ENCODE data around the gene UNC13A.
A peak's percentile ranks its signal among the peaks of the same experiment; 100 is the strongest.

Gene UNC13A

GRCh38 chr19:17687857-17688784 lies at the start of gene UNC13A:
Gene UNC13A (minus strand): TSS chr19:17688354. CDS start chr19:17688199, 155 bp downstream.
- peak; percentile 30 for DNase-seq

DNA sequence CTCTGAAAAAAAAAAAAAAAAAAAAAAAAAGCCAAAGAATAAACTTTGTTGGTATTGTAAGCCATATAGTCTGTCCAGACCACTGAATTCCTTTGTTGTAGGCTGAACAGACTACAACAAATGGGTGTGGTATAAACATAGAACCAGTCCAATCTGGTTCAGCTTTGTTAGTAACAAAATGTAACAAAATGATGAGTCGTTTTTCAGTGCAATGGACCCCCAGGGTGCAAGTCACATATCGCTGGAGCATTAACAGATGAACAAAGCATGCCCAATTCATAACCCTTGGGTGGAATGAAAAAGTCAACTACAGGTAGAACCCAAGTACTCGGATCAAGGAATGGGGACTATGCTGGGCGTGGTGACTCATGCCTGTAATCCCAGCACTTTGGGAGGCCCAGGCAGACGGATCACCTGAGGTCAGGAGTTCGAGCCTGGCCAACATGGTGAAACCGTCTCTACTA lies 49.6 kb upstream of the UNC13A start:
- no peak for DNase-seq

DNA sequence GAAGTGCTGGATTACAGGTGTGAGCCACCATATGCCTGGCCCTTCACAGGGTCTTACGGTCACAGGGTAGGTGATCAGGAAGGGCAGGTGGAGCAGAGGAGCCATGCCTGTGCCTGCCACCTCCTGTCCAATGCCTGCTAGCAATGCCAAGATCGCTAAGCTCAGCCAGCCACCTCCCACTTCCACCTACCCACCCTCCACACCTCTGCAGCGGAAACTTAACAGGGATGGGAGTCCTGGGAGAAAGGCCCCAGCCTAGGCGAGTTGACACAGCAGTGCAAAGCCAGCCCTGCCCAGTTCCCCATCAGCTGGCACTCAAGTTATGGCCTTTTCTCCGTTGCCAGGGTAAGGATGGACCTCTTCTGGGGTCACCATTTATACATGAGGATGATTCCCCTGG lies 47.3 kb upstream of the UNC13A start:
- no peak for DNase-seq

- DNase-seq, result no peak
Observed at GRCh38 chr19:17734146-17734545, 46.0 kb upstream of the UNC13A start.

DNA sequence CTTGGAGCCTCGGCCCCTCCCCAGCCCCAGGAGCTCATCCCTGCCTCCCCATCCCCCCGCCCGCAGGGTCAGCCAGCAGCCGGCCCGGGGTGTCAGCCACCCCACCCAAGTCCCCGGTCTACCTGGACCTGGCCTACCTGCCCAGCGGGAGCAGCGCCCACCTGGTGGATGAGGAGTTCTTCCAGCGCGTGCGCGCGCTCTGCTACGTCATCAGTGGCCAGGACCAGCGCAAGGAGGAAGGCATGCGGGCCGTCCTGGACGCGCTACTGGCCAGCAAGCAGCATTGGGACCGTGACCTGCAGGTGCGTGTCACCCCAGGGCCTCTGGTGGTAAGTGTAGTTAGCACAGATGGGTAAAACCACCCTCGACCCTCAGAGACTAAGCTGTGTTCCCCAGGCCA lies 45.0 kb upstream of the UNC13A start:
- no peak for DNase-seq

GRCh38 chr19:17727843-17728242 lies 39.7 kb upstream of the UNC13A start:
- DNase-seq, result no peak

GRCh38 chr19:17726964-17727773 lies 39.0 kb upstream of the UNC13A start:
- no peak for DNase-seq

- no peak for DNase-seq
Observed at GRCh38 chr19:17726136-17726741, 38.1 kb upstream of the UNC13A start.

DNA sequence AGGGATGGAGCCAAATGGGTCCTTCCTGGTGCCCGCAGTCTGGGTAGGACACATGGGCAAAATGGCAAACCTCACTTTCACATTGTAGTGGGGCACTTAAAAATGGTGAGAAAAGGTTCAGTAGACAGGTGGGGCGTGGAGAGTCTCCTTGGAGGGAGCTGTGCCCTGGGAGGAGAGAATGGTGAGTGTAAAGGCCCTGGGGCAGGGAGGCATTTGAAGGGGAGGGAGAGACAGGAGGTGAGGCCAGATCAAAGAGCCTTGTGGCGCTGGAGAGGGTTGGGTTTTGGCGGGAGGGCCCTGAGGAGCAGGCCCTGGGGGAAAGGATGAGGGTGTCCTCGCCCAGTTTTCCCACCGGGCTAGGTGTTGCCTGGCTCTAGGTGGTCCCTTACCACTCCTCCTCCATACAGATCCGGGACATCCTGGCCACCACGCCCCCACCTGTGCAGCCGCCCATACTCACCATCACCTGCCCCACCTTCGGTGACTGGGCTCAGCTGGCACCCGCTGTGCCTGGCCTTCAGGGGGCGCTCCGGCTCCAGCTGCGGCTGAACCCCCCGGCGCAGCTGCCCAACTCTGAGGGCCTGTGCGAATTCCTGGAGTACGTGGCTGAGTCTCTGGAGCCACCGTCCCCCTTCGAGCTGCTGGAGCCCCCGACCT lies 37.4 kb upstream of the UNC13A start:
- no peak for DNase-seq

DNA sequence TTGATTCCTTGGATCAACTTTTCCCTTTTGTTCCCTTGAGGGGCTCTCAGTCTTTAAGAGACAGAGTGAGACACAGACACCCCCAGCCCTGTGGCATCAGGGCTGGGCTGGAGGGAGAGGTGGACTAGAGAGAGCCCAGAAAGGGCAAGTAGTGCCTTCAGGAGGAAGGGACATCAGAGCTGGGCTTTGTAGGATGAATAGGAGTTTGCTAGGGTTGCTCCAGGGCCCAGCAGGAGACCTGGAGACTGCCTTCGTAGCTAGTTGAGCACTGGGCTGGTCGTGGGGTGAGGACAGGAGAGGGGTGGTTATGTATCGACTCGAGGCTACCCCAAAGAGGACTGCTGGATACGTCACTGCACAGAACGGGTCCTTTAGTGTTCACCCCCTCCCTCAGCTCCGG lies 36.5 kb upstream of the UNC13A start:
- DNase-seq, result no peak

DNA sequence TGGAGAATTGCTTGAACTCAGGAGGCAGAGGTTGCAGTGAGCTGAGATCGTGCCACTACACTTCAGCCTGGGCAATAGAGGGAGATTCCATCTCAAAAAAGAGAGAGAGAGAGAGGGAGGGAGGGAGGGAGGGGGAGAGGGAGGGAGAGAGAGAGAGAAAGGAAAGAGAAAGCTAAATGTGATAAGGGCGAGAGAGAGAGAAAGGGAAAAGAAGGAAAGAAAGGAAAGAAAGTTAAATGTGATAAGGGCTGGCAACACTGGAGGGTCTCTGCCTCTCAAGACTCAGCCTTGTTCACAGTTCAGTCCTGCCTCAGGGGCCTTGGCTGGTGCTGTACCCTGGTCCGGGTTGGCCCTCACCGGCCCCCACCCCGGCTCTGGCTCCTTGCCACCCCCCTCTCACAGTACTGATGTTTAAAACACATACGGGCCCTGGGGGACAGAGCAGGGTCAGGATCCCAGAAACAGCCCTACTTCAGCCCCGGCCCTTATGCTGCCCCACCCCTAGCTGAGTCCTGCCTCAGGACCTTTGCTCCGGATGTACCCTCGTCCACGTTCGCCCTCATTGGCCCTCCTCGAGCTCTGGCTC lies 34.6 kb upstream of the UNC13A start:
- DNase-seq, result no peak

GRCh38 chr19:17721821-17722220 lies 33.7 kb upstream of the UNC13A start:
- peak; percentile 93 for DNase-seq

DNA sequence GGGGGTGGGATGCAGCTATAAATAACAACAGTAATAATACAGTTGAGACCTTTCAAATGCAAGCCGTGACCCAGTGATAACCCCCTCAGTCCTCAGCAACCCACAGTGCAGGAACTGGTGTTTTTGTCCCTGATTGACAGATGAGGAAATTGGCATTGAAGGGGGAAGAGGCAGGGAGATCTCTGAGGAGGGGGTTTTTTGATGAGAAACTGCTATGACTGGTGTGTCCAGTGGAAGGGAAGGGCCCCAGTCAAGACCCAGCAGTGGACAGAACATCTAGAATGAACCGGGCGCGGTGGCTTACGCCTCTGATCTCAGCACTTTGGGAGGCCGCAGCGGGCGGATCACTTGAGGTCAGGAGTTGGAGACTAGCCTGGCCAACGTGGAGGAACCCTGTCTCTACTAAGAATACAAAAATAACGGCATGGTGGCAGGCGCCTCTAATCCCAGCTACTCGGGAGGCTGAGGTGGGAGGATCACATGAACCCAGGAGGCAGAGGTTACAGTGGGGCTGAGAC lies 33.0 kb upstream of the UNC13A start:
- DNase-seq, result peak; percentile 43

GRCh38 chr19:17720440-17720839 lies 32.3 kb upstream of the UNC13A start:
- no peak for DNase-seq

GRCh38 chr19:17719730-17720400 lies 31.7 kb upstream of the UNC13A start:
- no peak for DNase-seq

- DNase-seq, result peak; percentile 51
Observed at GRCh38 chr19:17718947-17719711, 31.0 kb upstream of the UNC13A start, which contains the start of gene MAP1S. Gene MAP1S (plus strand): TSS chr19:17719480. CDS start chr19:17719503, 23 bp downstream.

DNA sequence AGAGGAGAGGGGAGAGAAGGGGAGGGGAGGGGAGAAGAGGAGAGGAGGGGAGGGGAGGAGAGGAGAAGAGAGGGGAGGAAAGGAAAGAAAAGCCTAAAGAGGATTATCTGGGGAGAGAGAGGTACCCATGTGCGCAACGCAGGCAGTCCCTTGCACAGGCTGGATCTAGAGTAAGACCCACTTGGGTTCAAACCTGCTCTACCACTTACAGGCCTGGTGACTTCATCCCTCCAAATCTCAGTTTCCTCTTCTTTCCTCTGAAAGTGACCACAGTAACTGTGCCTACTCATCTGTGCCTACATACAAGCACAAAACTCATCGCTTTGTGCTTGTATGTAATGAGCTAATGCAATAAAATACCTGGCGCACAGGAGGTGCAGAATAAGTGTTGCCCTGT lies 30.4 kb upstream of the UNC13A start:
- DNase-seq, result no peak

GRCh38 chr19:17716309-17716929 lies 28.3 kb upstream of the UNC13A start:
- DNase-seq, result no peak

- DNase-seq, result no peak
Observed at GRCh38 chr19:17711851-17712250, 23.7 kb upstream of the UNC13A start.

- DNase-seq, result no peak
Observed at GRCh38 chr19:17706750-17707181, 18.6 kb upstream of the UNC13A start.
